Measurements from ENCODE around the gene FSCN2. TPM values are rescaled to one million over a fixed set of nuclear protein-coding genes. Genes with fewer than 3 reads are reported as not detected.

Gene FSCN2
- total and polyA plus RNA-seq, 2 donors (not counting 1 experiment from before 2014, with no cell fraction given) = 0.35 to 2.0 TPM

DNA sequence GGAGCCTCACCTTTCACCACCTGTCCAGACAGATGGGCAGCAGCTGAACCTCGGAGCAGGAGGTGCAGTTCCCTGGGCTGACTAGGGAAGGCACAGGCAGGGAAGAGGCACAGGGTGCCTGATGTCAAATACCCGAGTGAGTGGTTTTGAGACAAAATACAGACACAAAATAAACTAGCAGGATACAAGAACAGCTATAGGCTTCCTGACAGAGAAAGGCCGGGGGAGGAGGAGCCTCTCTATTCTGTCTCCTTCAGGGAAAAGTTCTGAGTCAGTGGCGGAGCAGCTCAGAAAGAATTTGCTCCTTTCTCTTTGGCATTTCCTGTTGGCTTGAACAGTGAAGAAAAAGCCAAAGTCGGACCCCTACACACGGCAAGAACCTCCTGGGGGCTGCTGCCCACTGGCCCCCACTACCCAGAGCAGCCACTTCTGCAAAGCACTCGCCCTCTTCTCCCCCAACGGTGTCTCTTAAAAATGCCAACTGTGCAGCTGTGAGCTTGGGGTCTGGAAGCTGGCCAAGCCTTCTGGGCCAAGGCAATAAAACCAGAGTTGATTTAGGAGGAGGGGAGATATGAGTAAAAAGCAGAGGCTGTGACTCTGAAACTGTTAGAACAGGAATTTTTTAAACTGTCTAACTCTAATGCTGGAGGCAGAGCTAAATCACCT, 38.4 kb downstream of the FSCN2 start:
- H3K9me3 ChIP-seq (ENCODE audit: control insufficient read depth, insufficient read depth, low read depth, low read length) = no peaks in the 10 kb centered on the region
- H2AFZ ChIP-seq (ENCODE audit: low read length) = no peak overlapping the region
- H3K4me2 ChIP-seq (ENCODE audit: extremely low read depth, insufficient read depth, low read length) = peak overlapping the region; percentile 79
- H3K27me3 ChIP-seq (ENCODE audit: control insufficient read depth, insufficient read depth, low read length) = no peaks in the 10 kb centered on the region
- H3K27ac ChIP-seq (ENCODE audit: insufficient read depth, low read length) = peak overlapping the region; percentile 55
- H3K36me3 ChIP-seq (ENCODE audit: control insufficient read depth, insufficient read depth, low read length) = peaks cover 34% of the 10 kb centered on the region
- peaks cover 32% of the 10 kb centered on the region for H3K4me1 ChIP-seq (ENCODE audit: control insufficient read depth, extremely low read depth, insufficient read depth, low read length)
- peaks cover 2% of the 10 kb centered on the region for H3K79me2 ChIP-seq (ENCODE audit: control insufficient read depth, insufficient read depth, low read length)
- peak; percentile 89 to 98 for DNase-seq (ENCODE audit: low read depth in 2 of 2)
- TF ChIP-seq CTCF (conservative IDR thresholded peaks at IDR 0.05 in 1 of 2, IDR thresholded peaks at IDR 0.05 in 1 of 2; ENCODE audit: low read depth in 1 of 2, low read length in 2 of 2) (no peak), EZH2 (IDR thresholded peaks at IDR 0.05; ENCODE audit: low read length, missing control alignments) (no peak)
- peak overlapping the region in 3 of 4 experiments; percentile 5 to 34 (median 20) for H3K4me3 ChIP-seq (replicated peaks in 1 of 4; ENCODE audit: control extremely low read depth in 1 of 4, insufficient read depth in 1 of 4, low read depth in 3 of 4, low read length in 4 of 4)
- no peaks in the 10 kb centered on the region for H4K20me1 ChIP-seq (ENCODE audit: control insufficient read depth, extremely low read depth, insufficient read depth, low read length)
- no peak overlapping the region for H3K9ac ChIP-seq (ENCODE audit: insufficient read depth, low read length)

DNA sequence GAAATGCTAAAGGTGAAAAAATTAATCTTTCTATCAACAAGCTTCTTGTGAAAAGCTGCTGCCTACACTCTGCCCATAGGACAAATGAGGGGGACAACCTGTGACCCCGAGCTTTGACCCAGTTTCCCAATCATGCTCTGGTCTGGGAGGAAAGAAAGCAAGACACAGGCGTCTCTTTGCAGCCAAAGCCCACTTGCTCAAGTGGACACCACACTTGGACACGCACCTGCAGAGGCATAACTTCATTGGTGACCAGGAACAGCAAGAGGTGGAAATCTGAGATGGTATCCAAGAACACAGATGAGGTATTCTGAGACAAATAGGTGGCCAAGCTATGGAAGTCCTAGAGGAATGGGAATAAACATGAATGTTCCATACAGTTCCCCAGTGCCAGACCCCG, 39.0 kb downstream of the FSCN2 start:
- no peak for TF ChIP-seq EZH2 (IDR thresholded peaks at IDR 0.05; ENCODE audit: low read length, missing control alignments)
- no peak for TF ChIP-seq CTCF (conservative IDR thresholded peaks at IDR 0.05 in 1 of 2, IDR thresholded peaks at IDR 0.05 in 1 of 2; ENCODE audit: low read depth in 1 of 2, low read length in 2 of 2)
- H3K4me1 ChIP-seq (ENCODE audit: control insufficient read depth, extremely low read depth, insufficient read depth, low read length) = peaks cover 32% of the 10 kb centered on the region
- no peaks in the 10 kb centered on the region for H3K27me3 ChIP-seq (ENCODE audit: control insufficient read depth, insufficient read depth, low read length)

GRCh38 chr17:81568416-81568815, 40.2 kb downstream of the FSCN2 start:
- DNase-seq (ENCODE audit: low read depth in 2 of 2) = no peak
- no peak for TF ChIP-seq CTCF (conservative IDR thresholded peaks at IDR 0.05 in 1 of 2, IDR thresholded peaks at IDR 0.05 in 1 of 2; ENCODE audit: low read depth in 1 of 2, low read length in 2 of 2)
- no peak for TF ChIP-seq EZH2 (IDR thresholded peaks at IDR 0.05; ENCODE audit: low read length, missing control alignments)
- Histone ChIP-seq H3K4me1 (ENCODE audit: control insufficient read depth, extremely low read depth, insufficient read depth, low read length) (peaks cover 32% of the 10 kb centered on the region), H3K9ac (ENCODE audit: insufficient read depth, low read length) (no peak overlapping the region), H3K4me2 (ENCODE audit: extremely low read depth, insufficient read depth, low read length) (no peak overlapping the region), H3K36me3 (ENCODE audit: control insufficient read depth, insufficient read depth, low read length) (peaks cover 37% of the 10 kb centered on the region), H3K27me3 (ENCODE audit: control insufficient read depth, insufficient read depth, low read length) (no peaks in the 10 kb centered on the region), H3K9me3 (ENCODE audit: control insufficient read depth, insufficient read depth, low read depth, low read length) (no peaks in the 10 kb centered on the region), H3K4me3 (replicated peaks in 1 of 4; ENCODE audit: control extremely low read depth in 1 of 4, insufficient read depth in 1 of 4, low read depth in 3 of 4, low read length in 4 of 4) (no peak overlapping the region), H4K20me1 (ENCODE audit: control insufficient read depth, extremely low read depth, insufficient read depth, low read length) (no peaks in the 10 kb centered on the region), H2AFZ (ENCODE audit: low read length) (no peak overlapping the region), H3K79me2 (ENCODE audit: control insufficient read depth, insufficient read depth, low read length) (peaks cover 2% of the 10 kb centered on the region), H3K27ac (ENCODE audit: insufficient read depth, low read length) (no peak overlapping the region)

More for the DNA sequence above, 39.0 kb downstream of the FSCN2 start:
- H3K9ac ChIP-seq (ENCODE audit: insufficient read depth, low read length) = no peak overlapping the region
- peak overlapping the region in 3 of 4 experiments; percentile 6 to 30 (median 20) for H3K4me3 ChIP-seq (replicated peaks in 1 of 4; ENCODE audit: control extremely low read depth in 1 of 4, insufficient read depth in 1 of 4, low read depth in 3 of 4, low read length in 4 of 4)
- peak overlapping the region; percentile 79 for H3K4me2 ChIP-seq (ENCODE audit: extremely low read depth, insufficient read depth, low read length)
- H3K9me3 ChIP-seq (ENCODE audit: control insufficient read depth, insufficient read depth, low read depth, low read length) = no peaks in the 10 kb centered on the region
- H3K79me2 ChIP-seq (ENCODE audit: control insufficient read depth, insufficient read depth, low read length) = peaks cover 2% of the 10 kb centered on the region
- H4K20me1 ChIP-seq (ENCODE audit: control insufficient read depth, extremely low read depth, insufficient read depth, low read length) = no peaks in the 10 kb centered on the region
- peak overlapping the region; percentile 55 for H3K27ac ChIP-seq (ENCODE audit: insufficient read depth, low read length)
- no peak overlapping the region for H2AFZ ChIP-seq (ENCODE audit: low read length)
- peaks cover 38% of the 10 kb centered on the region for H3K36me3 ChIP-seq (ENCODE audit: control insufficient read depth, insufficient read depth, low read length)
- DNase-seq (ENCODE audit: low read depth in 2 of 2) = no peak

All from fibroblast of lung (primary cell).